VCaP (cell line): ENCODE data around the gene ALDH7A1.

ENCODE experiments used
- H3K27ac ChIP-seq: fragments of 450-650 bp; 2 replicates; pipeline ENCODE4 v1.5.1; 2017
- CTCF ChIP-seq: fragments of 450-650 bp; conservative IDR thresholded peaks from 2 replicates; pipeline ENCODE4 v1.5.1; 2017; ENCODE audit warnings: mild to moderate bottlenecking, moderate library complexity

The ALDH7A1 gene

GRCh38 chr5:126482591-126482990 lies 112.4 kb downstream of the ALDH7A1 start:
- no peak for TF ChIP-seq CTCF
- H3K27ac ChIP-seq, result no peak overlapping the region

- TF ChIP-seq CTCF, result no peak
- no peak overlapping the region for H3K27ac ChIP-seq
Observed at GRCh38 chr5:126481243-126481642, 113.8 kb downstream of the ALDH7A1 start.
